GM23338 (cell line): ENCODE results near the gene RNF8. TPM values are rescaled to one million over a fixed set of nuclear protein-coding genes. Genes with fewer than 3 reads are reported as not detected.

Experiments used
- ATAC-seq: fragments of 200-7000 bp; cut with Tn5 transposase; 3 replicates; pipeline ENCODE4 v1.9.1; 2020
- DNase-seq: peaks from one replicate; pipeline ENCODE4 v3.0.0-alpha.2; 2015; ENCODE audit warnings: low spot score
- H2AFZ ChIP-seq: fragments of 200-600 bp; sonication (generic); 2 replicates; pipeline ENCODE4 v1.8.0; 2016; ENCODE audit warnings: antibody characterized with exemption, mild to moderate bottlenecking, moderate library complexity
- H3F3A ChIP-seq: fragments of 200-600 bp; sonication (generic); replicated peaks from 2 replicates; pipeline ENCODE4 v1.8.0; 2017; ENCODE audit warnings: antibody characterized with exemption, mixed run types, low read depth
- H3K27ac ChIP-seq: fragments of 200-600 bp; sonication (generic); 2 replicates; pipeline ENCODE4 v1.6.1; 2016; ENCODE audit warnings: low read depth
- H3K27me3 ChIP-seq: fragments of 200-600 bp; sonication (generic); 2 replicates; pipeline ENCODE4 v1.8.0; 2016; ENCODE audit warnings: mild to moderate bottlenecking, mixed run types, moderate library complexity; ENCODE audit not compliant: insufficient read depth
- H3K36me3 ChIP-seq: fragments of 200-600 bp; sonication (generic); 2 replicates; pipeline ENCODE4 v1.8.0; 2016; ENCODE audit warnings: mild to moderate bottlenecking; ENCODE audit not compliant: insufficient read depth
- H3K4me1 ChIP-seq: fragments of 200-600 bp; sonication (generic); 2 replicates; pipeline ENCODE4 v1.8.0; 2016; ENCODE audit warnings: mild to moderate bottlenecking, moderate library complexity; ENCODE audit not compliant: insufficient read depth
- H3K4me2 ChIP-seq: fragments of 200-600 bp; sonication (generic); 2 replicates; pipeline ENCODE4 v1.7.1; 2017; ENCODE audit warnings: mixed run types
- H3K4me3 ChIP-seq: fragments of 200-600 bp; sonication (generic); 2 replicates; pipeline ENCODE4 v1.6.1; 2016; ENCODE audit warnings: mixed run types
- H3K79me2 ChIP-seq: fragments of 200-600 bp; sonication (generic); replicated peaks from 2 replicates; pipeline ENCODE4 v1.8.0; 2017; ENCODE audit warnings: mild to moderate bottlenecking; ENCODE audit not compliant: insufficient read depth
- H3K9me2 ChIP-seq: fragments of 200-600 bp; sonication (generic); 2 replicates; pipeline ENCODE4 v1.8.0; 2017; ENCODE audit not compliant: insufficient read depth
- H4K20me1 ChIP-seq: fragments of 200-600 bp; sonication (generic); replicated peaks from 2 replicates; pipeline ENCODE4 v1.8.0; 2017; ENCODE audit warnings: mild to moderate bottlenecking; ENCODE audit not compliant: insufficient read depth
- H3K27ac Mint-ChIP-seq: 2 replicates; pipeline ENCODE4 v1.8.0; 2020; ENCODE audit warnings: inconsistent platforms, mild to moderate bottlenecking, moderate library complexity, mixed read lengths
- H3K27me3 Mint-ChIP-seq: 3 replicates; pipeline ENCODE4 v1.8.0; 2022; ENCODE audit warnings: low read depth, mild to moderate bottlenecking, moderate library complexity, mixed read lengths, inconsistent platforms; ENCODE audit not compliant: insufficient read depth, poor library complexity
- H3K36me3 Mint-ChIP-seq: 3 replicates; pipeline ENCODE4 v1.8.0; 2021; ENCODE audit warnings: low read depth, mild to moderate bottlenecking, inconsistent platforms, moderate library complexity, mixed read lengths
- H3K4me1 Mint-ChIP-seq: 3 replicates; pipeline ENCODE4 v1.8.0; 2020; ENCODE audit warnings: mild to moderate bottlenecking, inconsistent platforms, mixed read lengths
- H3K4me3 Mint-ChIP-seq: 3 replicates; pipeline ENCODE4 v1.8.0; 2021; ENCODE audit warnings: moderate library complexity, mild to moderate bottlenecking, inconsistent platforms, mixed read lengths
- H3K9me3 Mint-ChIP-seq: 3 replicates; pipeline ENCODE4 v1.8.0; 2020; ENCODE audit warnings: moderate library complexity, mild to moderate bottlenecking, inconsistent platforms, mixed read lengths
- CREB1 ChIP-seq: fragments of 250-450 bp; sonication (Bioruptor Pico); IDR thresholded peaks from 2 replicates; pipeline ENCODE4 v1.5.0; 2020; ENCODE audit warnings: low read depth, mild to moderate bottlenecking, moderate library complexity
- EZH2 ChIP-seq: fragments of 200-600 bp; sonication (generic); IDR thresholded peaks from one replicate; pipeline ENCODE4 v1.8.0; 2017; ENCODE audit warnings: antibody characterized with exemption, mild to moderate bottlenecking, low read depth; ENCODE audit not compliant: unreplicated experiment
- EZH2phosphoT487 ChIP-seq: fragments of 200-600 bp; sonication (generic); IDR thresholded peaks from one replicate; pipeline ENCODE4 v1.8.1; 2018; ENCODE audit warnings: antibody characterized with exemption; ENCODE audit not compliant: unreplicated experiment
- JUNB ChIP-seq: IDR thresholded peaks from one replicate; pipeline ENCODE4 v1.6.1; 2016; ENCODE audit warnings: antibody characterized with exemption; ENCODE audit not compliant: unreplicated experiment
- NANOG ChIP-seq: IDR thresholded peaks from 2 replicates; pipeline ENCODE4 v1.6.1; 2016; ENCODE audit warnings: antibody characterized with exemption, borderline replicate concordance
- POLR2AphosphoS5 ChIP-seq: IDR thresholded peaks from 2 replicates; pipeline ENCODE4 v1.6.1; 2016; ENCODE audit warnings: antibody characterized with exemption, low read depth
- STAT1 ChIP-seq: IDR thresholded peaks from one replicate; pipeline ENCODE4 v1.6.1; 2016; ENCODE audit warnings: antibody characterized with exemption; ENCODE audit not compliant: unreplicated experiment
- ZNF114 ChIP-seq: fragments of 250-450 bp; sonication (Bioruptor Pico); IDR thresholded peaks from 2 replicates; pipeline ENCODE4 v1.5.0; 2020; ENCODE audit warnings: mild to moderate bottlenecking, moderate library complexity
- ZNF331 ChIP-seq: fragments of 250-450 bp; sonication (Bioruptor Pico); IDR thresholded peaks from 2 replicates; pipeline ENCODE4 v1.5.0; 2020; ENCODE audit warnings: low read depth, mild to moderate bottlenecking, moderate library complexity
- polyA plus RNA-seq: library from polyadenylated mRNA; unstranded; fragments of >200 nt; fragmentation: Nextera tagmentation; extraction: Ambion mirVana; gene quantifications from 2 replicates; pipeline ENCODE4 v1.2.1, GENCODE V29; 2016
- total RNA-seq: library from RNA; depleted of rRNA; stranded (reverse); fragments of >200 nt; shearing (Covaris generic); gene quantifications from 2 replicates; pipeline ENCODE4 v1.2.3, GENCODE V29; 2014
- TF ChIP-seq, protein P1 (sequence below): IDR thresholded peaks from 2 replicates; pipeline ENCODE4 v1.6.1; 2016; ENCODE audit warnings: antibody characterized with exemption
- TF ChIP-seq, protein P2 (sequence below): IDR thresholded peaks from one replicate; pipeline ENCODE4 v1.6.1; 2018; ENCODE audit warnings: antibody characterized with exemption; ENCODE audit not compliant: unreplicated experiment
- TF ChIP-seq, protein P3 (sequence below), 2 experiments: fragments of 200-600 bp in 1 of 2; sonication (generic) in 1 of 2; conservative IDR thresholded peaks; 2 replicates each; pipeline versions ENCODE4 v1.5.1 to v1.6.1; 2016 to 2017; ENCODE audit warnings: antibody characterized with exemption in 2 of 2, low read depth in 2 of 2, mild to moderate bottlenecking in 2 of 2, moderate library complexity in 1 of 2
- TF ChIP-seq, protein P4 (sequence below): fragments of 250-450 bp; sonication (Bioruptor Pico); IDR thresholded peaks from 2 replicates; pipeline ENCODE4 v1.5.0; 2020; ENCODE audit warnings: mild to moderate bottlenecking, moderate library complexity

The RNF8 gene
- total and polyA plus RNA-seq, 2 experiments from 2014 or later = 41.6 to 55.2 TPM

DNA sequence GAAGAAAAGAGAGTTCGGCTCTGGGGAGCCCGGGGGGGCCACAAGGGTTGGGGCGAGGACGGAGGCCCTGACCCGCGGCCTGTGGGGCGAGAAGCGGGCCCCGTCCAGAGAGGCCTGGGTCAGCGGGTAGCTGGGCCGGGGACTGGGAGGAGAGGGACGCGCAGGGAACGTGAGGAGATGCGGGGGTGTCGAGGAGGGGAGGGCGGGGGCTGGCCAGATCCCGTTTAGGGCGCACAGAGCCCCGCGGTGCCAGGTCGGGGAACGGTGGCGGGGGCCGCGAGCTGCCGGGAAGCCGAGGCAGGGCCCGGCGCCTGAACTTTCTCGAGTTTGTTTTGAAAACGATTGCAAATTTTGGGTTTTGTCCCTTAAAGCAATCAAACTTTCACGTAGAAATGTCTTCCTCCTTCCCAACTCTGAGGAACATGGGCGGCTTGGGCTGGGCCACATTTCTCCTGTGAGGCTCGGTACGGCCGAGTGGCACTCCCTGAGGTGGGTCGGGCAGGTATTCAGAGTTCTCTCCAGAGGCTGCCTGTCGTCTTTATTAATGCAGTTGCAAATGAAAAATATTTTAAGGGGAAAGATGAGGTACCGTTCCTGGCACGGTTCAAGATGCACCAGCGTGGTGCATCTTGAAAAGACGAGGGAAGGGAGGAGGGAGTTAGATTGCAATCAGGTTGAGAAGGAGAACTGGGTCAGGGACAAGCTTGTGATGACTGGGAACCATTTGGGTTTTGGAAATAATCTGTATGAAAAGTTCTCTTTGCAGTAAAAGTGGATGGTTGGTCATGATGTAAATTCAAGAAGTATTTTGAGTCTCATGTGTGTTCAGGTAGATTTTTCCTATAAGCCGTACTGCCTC lies 972 bp downstream of the RNF8 start:
- Histone ChIP-seq H3K79me2 (peaks cover 52% of the 10 kb centered on the region), H3K4me1 (peaks cover 31% of the 10 kb centered on the region), H3K4me3 (peak overlapping the region; percentile 84), H2AFZ (peak overlapping the region; percentile 94), H3F3A (no peaks in the 10 kb centered on the region), H3K4me2 (peak overlapping the region; percentile 85), H3K27ac (peak overlapping the region; percentile 92; the same call in 1 of the 2 replicates), H4K20me1 (peaks cover 31% of the 10 kb centered on the region), H3K27me3 (no peaks in the 10 kb centered on the region), H3K36me3 (no peaks in the 10 kb centered on the region), H3K9me2 (no peaks in the 10 kb centered on the region)
- peaks cover 35% of the 10 kb centered on the region for H3K4me1 Mint-ChIP-seq
- no peaks in the 10 kb centered on the region; the same call in 1 of the 3 replicates for H3K36me3 Mint-ChIP-seq
- peak overlapping the region; percentile 87 for H3K4me3 Mint-ChIP-seq
- H3K27me3 Mint-ChIP-seq = peaks cover 6% of the 10 kb centered on the region
- ATAC-seq (peak; percentile 59), DNase-seq (peak; percentile 50)
- TF ChIP-seq, protein P1, sequence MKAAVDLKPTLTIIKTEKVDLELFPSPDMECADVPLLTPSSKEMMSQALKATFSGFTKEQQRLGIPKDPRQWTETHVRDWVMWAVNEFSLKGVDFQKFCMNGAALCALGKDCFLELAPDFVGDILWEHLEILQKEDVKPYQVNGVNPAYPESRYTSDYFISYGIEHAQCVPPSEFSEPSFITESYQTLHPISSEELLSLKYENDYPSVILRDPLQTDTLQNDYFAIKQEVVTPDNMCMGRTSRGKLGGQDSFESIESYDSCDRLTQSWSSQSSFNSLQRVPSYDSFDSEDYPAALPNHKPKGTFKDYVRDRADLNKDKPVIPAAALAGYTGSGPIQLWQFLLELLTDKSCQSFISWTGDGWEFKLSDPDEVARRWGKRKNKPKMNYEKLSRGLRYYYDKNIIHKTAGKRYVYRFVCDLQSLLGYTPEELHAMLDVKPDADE = no peak
- TF ChIP-seq CREB1 (CRISPR knock-in tag) = no peak
- TF ChIP-seq EZH2 = no peak
- no peak for TF ChIP-seq ZNF114
- TF ChIP-seq JUNB = no peak
- TF ChIP-seq ZNF331 (CRISPR knock-in tag) = no peak
- no peak for TF ChIP-seq POLR2AphosphoS5
- no peak for TF ChIP-seq NANOG
- TF ChIP-seq, protein P2, sequence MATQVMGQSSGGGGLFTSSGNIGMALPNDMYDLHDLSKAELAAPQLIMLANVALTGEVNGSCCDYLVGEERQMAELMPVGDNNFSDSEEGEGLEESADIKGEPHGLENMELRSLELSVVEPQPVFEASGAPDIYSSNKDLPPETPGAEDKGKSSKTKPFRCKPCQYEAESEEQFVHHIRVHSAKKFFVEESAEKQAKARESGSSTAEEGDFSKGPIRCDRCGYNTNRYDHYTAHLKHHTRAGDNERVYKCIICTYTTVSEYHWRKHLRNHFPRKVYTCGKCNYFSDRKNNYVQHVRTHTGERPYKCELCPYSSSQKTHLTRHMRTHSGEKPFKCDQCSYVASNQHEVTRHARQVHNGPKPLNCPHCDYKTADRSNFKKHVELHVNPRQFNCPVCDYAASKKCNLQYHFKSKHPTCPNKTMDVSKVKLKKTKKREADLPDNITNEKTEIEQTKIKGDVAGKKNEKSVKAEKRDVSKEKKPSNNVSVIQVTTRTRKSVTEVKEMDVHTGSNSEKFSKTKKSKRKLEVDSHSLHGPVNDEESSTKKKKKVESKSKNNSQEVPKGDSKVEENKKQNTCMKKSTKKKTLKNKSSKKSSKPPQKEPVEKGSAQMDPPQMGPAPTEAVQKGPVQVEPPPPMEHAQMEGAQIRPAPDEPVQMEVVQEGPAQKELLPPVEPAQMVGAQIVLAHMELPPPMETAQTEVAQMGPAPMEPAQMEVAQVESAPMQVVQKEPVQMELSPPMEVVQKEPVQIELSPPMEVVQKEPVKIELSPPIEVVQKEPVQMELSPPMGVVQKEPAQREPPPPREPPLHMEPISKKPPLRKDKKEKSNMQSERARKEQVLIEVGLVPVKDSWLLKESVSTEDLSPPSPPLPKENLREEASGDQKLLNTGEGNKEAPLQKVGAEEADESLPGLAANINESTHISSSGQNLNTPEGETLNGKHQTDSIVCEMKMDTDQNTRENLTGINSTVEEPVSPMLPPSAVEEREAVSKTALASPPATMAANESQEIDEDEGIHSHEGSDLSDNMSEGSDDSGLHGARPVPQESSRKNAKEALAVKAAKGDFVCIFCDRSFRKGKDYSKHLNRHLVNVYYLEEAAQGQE = no peak
- TF ChIP-seq, protein P3, sequence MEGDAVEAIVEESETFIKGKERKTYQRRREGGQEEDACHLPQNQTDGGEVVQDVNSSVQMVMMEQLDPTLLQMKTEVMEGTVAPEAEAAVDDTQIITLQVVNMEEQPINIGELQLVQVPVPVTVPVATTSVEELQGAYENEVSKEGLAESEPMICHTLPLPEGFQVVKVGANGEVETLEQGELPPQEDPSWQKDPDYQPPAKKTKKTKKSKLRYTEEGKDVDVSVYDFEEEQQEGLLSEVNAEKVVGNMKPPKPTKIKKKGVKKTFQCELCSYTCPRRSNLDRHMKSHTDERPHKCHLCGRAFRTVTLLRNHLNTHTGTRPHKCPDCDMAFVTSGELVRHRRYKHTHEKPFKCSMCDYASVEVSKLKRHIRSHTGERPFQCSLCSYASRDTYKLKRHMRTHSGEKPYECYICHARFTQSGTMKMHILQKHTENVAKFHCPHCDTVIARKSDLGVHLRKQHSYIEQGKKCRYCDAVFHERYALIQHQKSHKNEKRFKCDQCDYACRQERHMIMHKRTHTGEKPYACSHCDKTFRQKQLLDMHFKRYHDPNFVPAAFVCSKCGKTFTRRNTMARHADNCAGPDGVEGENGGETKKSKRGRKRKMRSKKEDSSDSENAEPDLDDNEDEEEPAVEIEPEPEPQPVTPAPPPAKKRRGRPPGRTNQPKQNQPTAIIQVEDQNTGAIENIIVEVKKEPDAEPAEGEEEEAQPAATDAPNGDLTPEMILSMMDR (conservative IDR thresholded peaks at IDR 0.05; ENCODE audit: low read depth in 2 of 2) = no peak
- TF ChIP-seq, protein P4, sequence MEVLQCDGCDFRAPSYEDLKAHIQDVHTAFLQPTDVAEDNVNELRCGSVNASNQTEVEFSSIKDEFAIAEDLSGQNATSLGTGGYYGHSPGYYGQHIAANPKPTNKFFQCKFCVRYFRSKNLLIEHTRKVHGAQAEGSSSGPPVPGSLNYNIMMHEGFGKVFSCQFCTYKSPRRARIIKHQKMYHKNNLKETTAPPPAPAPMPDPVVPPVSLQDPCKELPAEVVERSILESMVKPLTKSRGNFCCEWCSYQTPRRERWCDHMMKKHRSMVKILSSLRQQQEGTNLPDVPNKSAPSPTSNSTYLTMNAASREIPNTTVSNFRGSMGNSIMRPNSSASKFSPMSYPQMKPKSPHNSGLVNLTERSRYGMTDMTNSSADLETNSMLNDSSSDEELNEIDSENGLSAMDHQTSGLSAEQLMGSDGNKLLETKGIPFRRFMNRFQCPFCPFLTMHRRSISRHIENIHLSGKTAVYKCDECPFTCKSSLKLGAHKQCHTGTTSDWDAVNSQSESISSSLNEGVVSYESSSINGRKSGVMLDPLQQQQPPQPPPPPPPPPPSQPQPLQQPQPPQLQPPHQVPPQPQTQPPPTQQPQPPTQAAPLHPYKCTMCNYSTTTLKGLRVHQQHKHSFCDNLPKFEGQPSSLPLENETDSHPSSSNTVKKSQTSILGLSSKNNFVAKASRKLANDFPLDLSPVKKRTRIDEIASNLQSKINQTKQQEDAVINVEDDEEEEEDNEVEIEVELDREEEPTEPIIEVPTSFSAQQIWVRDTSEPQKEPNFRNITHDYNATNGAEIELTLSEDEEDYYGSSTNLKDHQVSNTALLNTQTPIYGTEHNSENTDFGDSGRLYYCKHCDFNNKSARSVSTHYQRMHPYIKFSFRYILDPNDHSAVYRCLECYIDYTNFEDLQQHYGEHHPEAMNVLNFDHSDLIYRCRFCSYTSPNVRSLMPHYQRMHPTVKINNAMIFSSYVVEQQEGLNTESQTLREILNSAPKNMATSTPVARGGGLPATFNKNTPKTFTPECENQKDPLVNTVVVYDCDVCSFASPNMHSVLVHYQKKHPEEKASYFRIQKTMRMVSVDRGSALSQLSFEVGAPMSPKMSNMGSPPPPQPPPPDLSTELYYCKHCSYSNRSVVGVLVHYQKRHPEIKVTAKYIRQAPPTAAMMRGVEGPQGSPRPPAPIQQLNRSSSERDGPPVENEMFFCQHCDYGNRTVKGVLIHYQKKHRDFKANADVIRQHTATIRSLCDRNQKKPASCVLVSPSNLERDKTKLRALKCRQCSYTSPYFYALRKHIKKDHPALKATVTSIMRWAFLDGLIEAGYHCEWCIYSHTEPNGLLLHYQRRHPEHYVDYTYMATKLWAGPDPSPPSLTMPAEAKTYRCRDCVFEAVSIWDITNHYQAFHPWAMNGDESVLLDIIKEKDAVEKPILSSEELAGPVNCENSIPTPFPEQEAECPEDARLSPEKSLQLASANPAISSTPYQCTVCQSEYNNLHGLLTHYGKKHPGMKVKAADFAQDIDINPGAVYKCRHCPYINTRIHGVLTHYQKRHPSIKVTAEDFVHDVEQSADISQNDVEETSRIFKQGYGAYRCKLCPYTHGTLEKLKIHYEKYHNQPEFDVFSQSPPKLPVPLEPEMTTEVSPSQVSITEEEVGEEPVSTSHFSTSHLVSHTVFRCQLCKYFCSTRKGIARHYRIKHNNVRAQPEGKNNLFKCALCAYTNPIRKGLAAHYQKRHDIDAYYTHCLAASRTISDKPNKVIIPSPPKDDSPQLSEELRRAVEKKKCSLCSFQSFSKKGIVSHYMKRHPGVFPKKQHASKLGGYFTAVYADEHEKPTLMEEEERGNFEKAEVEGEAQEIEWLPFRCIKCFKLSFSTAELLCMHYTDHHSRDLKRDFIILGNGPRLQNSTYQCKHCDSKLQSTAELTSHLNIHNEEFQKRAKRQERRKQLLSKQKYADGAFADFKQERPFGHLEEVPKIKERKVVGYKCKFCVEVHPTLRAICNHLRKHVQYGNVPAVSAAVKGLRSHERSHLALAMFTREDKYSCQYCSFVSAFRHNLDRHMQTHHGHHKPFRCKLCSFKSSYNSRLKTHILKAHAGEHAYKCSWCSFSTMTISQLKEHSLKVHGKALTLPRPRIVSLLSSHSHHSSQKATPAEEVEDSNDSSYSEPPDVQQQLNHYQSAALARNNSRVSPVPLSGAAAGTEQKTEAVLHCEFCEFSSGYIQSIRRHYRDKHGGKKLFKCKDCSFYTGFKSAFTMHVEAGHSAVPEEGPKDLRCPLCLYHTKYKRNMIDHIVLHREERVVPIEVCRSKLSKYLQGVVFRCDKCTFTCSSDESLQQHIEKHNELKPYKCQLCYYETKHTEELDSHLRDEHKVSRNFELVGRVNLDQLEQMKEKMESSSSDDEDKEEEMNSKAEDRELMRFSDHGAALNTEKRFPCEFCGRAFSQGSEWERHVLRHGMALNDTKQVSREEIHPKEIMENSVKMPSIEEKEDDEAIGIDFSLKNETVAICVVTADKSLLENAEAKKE (CRISPR knock-in tag) = no peak
- TF ChIP-seq STAT1 = no peak
- no peak for TF ChIP-seq EZH2phosphoT487
- no peaks in the 10 kb centered on the region; the same call in 2 of the 3 replicates for H3K9me3 Mint-ChIP-seq
- no peak overlapping the region; the same call in 1 of the 2 replicates for H3K27ac Mint-ChIP-seq
